ENCODE measurements around the gene NEDD4.

GRCh38 chr15:55819397-55820034, 173.9 kb downstream of the NEDD4 start:
- no peak for TF ChIP-seq TFCP2L1 (CRISPR knock-in tag; IDR thresholded peaks at IDR 0.05)
- TF ChIP-seq CTCF (IDR thresholded peaks at IDR 0.05): no peak
- TF ChIP-seq POLR2A (IDR thresholded peaks at IDR 0.05; ENCODE audit: low read length): no peak
- TF ChIP-seq KDM1A (IDR thresholded peaks at IDR 0.05; ENCODE audit: low read depth): no peak
- TF ChIP-seq, protein P1, sequence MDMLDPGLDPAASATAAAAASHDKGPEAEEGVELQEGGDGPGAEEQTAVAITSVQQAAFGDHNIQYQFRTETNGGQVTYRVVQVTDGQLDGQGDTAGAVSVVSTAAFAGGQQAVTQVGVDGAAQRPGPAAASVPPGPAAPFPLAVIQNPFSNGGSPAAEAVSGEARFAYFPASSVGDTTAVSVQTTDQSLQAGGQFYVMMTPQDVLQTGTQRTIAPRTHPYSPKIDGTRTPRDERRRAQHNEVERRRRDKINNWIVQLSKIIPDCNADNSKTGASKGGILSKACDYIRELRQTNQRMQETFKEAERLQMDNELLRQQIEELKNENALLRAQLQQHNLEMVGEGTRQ (IDR thresholded peaks at IDR 0.05): no peak
- no peak for TF ChIP-seq MAZ (IDR thresholded peaks at IDR 0.05; ENCODE audit: borderline replicate concordance, low read depth, low read length)
- TF ChIP-seq EP300 (IDR thresholded peaks at IDR 0.05): no peak
- TF ChIP-seq RAD21 (conservative IDR thresholded peaks at IDR 0.05 in 1 of 2, IDR thresholded peaks at IDR 0.05 in 1 of 2): no peak
- no peak for TF ChIP-seq CEBPB (IDR thresholded peaks at IDR 0.05)
- no peak for TF ChIP-seq RFX5 (IDR thresholded peaks at IDR 0.05)
- no peak for TF ChIP-seq MAFK (IDR thresholded peaks at IDR 0.05; ENCODE audit: partially characterized antibody)
- TF ChIP-seq CBX8 (IDR thresholded peaks at IDR 0.05): no peak

Data from A549 (cell line).